H1 (cell line): ENCODE data around the gene ZSCAN10. TPM values are rescaled to one million over a fixed set of nuclear protein-coding genes. Genes with fewer than 3 reads are reported as not detected.

Experiments
- EZH2 ChIP-seq: fragments of 200-600 bp; sonication (generic); IDR thresholded peaks from 2 replicates; pipeline ENCODE4 v1.7.1; 2012; ENCODE audit warnings: low read depth, mild to moderate bottlenecking, moderate library complexity, low read length, inconsistent platforms; ENCODE audit not compliant: severe bottlenecking
- KDM4A ChIP-seq: IDR thresholded peaks from one replicate; pipeline ENCODE4 v1.7.1; 2012; ENCODE audit warnings: low read depth, mild to moderate bottlenecking, moderate library complexity, low read length, inconsistent platforms; ENCODE audit not compliant: severe bottlenecking
- MAFK ChIP-seq: IDR thresholded peaks from 2 replicates; pipeline ENCODE4 v1.6.1; 2012; ENCODE audit warnings: low read depth, mild to moderate bottlenecking, improper control_type of control experiment, low read length
- RAD21 ChIP-seq, 2 experiments: IDR thresholded peaks in 1 of 2; conservative IDR thresholded peaks in 1 of 2; 2 replicates each; pipeline ENCODE4 v1.6.1; 2011; ENCODE audit warnings: low read depth in 2 of 2, low read length in 2 of 2, improper control_type of control experiment in 1 of 2, inconsistent platforms in 1 of 2, mild to moderate bottlenecking in 1 of 2, moderate library complexity in 1 of 2
- SP1 ChIP-seq: IDR thresholded peaks from 2 replicates; pipeline ENCODE4 v1.6.1; 2011; ENCODE audit warnings: low read depth, low read length
- polyA plus RNA-seq, 7 experiments: library from polyadenylated mRNA; depleted of rRNA in 3 of 7; stranded (reverse) in 5 of 7; unstranded in 2 of 7; fragments of >200 nt in 5 of 7; fragments of 200-250 nt in 2 of 7; gene quantifications; 1 replicate in 5 of 7; 2 replicates in 1 of 7; 4 replicates in 1 of 7; pipeline versions ENCODE4 v1.2.1 to v1.2.3, GENCODE V29; 2011 to 2013; ENCODE audit warnings: missing spikeins in 2 of 7, mixed read lengths in 2 of 7
- total RNA-seq: library from RNA; stranded (reverse); fragmentation: NEBNext Ultra II Directional; extraction: Animal tissue kit (Norgen Biotek cat#: 25700); gene quantifications from 2 replicates; pipeline ENCODE4 v1.2.1, GENCODE V29; 2021
- TF ChIP-seq, protein P1 (sequence below), 3 experiments: IDR thresholded peaks; 1 replicate in 2 of 3; 2 replicates in 1 of 3; pipeline versions ENCODE4 v1.5.1 to v1.6.1; 2011; ENCODE audit warnings: low read length in 3 of 3, mild to moderate bottlenecking in 3 of 3, inconsistent platforms in 2 of 3, low read depth in 1 of 3, moderate library complexity in 1 of 3; ENCODE audit not compliant: insufficient read depth in 1 of 3; ENCODE audit errors: control extremely low read depth in 1 of 3

The ZSCAN10 gene
- total and polyA plus RNA-seq, 2 of the 8 experiments (the other 6 are each of a cell fraction or from before 2014, with no cell fraction given): 209 to 314 TPM

DNA sequence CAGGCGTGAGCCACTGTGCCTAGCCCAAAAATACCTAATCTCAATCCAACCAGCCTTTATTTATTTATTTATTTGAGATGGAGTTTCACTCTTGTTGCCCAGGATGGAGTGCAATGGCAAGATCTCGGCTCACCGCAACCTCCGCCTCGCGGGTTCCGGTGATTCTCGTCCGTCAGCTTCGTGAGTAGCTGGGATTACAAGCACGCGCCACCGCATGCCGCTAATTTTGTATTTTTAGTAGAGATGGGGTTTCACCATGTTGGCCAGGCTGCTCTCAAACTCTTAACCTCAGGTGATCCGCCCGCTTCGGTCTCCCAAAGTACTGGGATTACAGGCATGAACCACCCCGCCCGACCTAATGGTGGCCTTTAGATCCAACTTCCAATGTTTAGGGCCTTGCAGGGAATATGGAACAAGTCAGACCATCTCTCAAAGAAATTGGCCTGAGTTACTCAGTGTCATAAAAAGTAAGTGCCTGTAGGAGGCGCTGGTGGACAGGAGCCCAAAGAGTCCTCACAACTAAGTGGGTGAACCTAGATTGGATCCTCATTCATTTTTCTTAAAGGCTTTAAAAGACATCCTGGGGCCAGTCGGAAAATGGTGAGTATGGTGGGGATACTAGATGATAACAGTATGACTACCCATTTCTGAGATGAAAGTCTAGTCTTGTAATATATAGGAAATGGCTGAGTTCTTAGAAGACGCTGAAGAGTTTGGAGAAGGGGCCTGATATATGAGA, 4.6 kb downstream of the ZSCAN10 start (continued):
- TF ChIP-seq, protein P1, sequence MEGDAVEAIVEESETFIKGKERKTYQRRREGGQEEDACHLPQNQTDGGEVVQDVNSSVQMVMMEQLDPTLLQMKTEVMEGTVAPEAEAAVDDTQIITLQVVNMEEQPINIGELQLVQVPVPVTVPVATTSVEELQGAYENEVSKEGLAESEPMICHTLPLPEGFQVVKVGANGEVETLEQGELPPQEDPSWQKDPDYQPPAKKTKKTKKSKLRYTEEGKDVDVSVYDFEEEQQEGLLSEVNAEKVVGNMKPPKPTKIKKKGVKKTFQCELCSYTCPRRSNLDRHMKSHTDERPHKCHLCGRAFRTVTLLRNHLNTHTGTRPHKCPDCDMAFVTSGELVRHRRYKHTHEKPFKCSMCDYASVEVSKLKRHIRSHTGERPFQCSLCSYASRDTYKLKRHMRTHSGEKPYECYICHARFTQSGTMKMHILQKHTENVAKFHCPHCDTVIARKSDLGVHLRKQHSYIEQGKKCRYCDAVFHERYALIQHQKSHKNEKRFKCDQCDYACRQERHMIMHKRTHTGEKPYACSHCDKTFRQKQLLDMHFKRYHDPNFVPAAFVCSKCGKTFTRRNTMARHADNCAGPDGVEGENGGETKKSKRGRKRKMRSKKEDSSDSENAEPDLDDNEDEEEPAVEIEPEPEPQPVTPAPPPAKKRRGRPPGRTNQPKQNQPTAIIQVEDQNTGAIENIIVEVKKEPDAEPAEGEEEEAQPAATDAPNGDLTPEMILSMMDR (IDR thresholded peaks at IDR 0.05; ENCODE audit: control extremely low read depth in 1 of 3, insufficient read depth in 1 of 3, low read depth in 1 of 3, low read length in 3 of 3): peak; percentile 12 to 80 (median 79)
- TF ChIP-seq MAFK (no peak), EZH2 (no peak), SP1 (no peak), RAD21 (IDR thresholded peaks at IDR 0.05 in 1 of 2, conservative IDR thresholded peaks at IDR 0.05 in 1 of 2; ENCODE audit: low read depth in 2 of 2, low read length in 2 of 2) (peak; percentile 73 to 81), KDM4A (no peak)
